ENCODE data around the gene MAP3K14. TPM values are rescaled to one million over a fixed set of nuclear protein-coding genes. Genes with fewer than 3 reads are reported as not detected.

The MAP3K14 gene
- total and polyA plus RNA-seq, 2 of the 4 experiments (the other 2 are of a cell fraction), result 4.1 to 21.7 TPM

DNA sequence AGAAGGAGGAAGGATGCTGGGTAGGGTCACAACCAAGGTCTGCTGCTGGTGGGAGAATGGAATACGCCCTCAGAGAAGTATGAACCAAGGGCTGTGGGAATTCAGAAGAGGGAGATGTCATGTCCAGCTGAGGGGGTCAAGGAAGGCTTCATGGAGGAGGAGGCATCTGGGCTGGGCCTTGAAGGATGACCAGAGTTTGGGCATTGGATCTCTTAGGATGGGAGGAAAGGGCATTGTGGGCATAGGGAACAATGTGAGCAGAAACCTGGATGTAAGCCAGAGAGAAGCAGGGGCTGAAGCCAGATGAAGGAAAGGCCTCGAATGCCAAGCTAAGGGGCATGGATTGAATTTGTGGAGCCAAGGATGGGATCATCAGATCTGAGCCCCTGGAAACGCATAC is 49.2 kb upstream of the MAP3K14 start:
- BruUV-seq (replicated peaks), result no TSS peak
- intact Hi-C loops (cut with micrococcal nuclease), result no loop called here
- DNase-seq (no peak), ATAC-seq (ENCODE audit: low read depth) (no peak)
- TF ChIP-seq MAZ (IDR thresholded peaks at IDR 0.05; ENCODE audit: borderline replicate concordance, low read depth, low read length) (no peak), RFX5 (IDR thresholded peaks at IDR 0.05; ENCODE audit: low read depth, low read length) (no peak), MXI1 (IDR thresholded peaks at IDR 0.05; ENCODE audit: borderline replicate concordance, low read depth, low read length) (no peak), POLR2A (IDR thresholded peaks at IDR 0.05; ENCODE audit: low read depth, low read length) (no peak), FOS (IDR thresholded peaks at IDR 0.05; ENCODE audit: low read depth, low read length) (no peak), BHLHE40 (IDR thresholded peaks at IDR 0.05; ENCODE audit: low read depth, low read length) (no peak), NFE2L2 (IDR thresholded peaks at IDR 0.05; ENCODE audit: low read depth, low read length) (no peak), CHD1 (IDR thresholded peaks at IDR 0.05; ENCODE audit: low read depth, low read length) (no peak), RCOR1 (IDR thresholded peaks at IDR 0.05; ENCODE audit: insufficient replicate concordance, low read length) (no peak), MAFK (IDR thresholded peaks at IDR 0.05; ENCODE audit: low read depth, low read length) (no peak), CEBPB (IDR thresholded peaks at IDR 0.05; ENCODE audit: low read depth, low read length) (no peak), SMC3 (IDR thresholded peaks at IDR 0.05; ENCODE audit: low read depth, low read length) (no peak)
- TF ChIP-seq, protein P1, sequence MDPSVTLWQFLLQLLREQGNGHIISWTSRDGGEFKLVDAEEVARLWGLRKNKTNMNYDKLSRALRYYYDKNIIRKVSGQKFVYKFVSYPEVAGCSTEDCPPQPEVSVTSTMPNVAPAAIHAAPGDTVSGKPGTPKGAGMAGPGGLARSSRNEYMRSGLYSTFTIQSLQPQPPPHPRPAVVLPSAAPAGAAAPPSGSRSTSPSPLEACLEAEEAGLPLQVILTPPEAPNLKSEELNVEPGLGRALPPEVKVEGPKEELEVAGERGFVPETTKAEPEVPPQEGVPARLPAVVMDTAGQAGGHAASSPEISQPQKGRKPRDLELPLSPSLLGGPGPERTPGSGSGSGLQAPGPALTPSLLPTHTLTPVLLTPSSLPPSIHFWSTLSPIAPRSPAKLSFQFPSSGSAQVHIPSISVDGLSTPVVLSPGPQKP (IDR thresholded peaks at IDR 0.05; ENCODE audit: borderline replicate concordance, low read depth, low read length), result no peak
- TF ChIP-seq, protein P2, sequence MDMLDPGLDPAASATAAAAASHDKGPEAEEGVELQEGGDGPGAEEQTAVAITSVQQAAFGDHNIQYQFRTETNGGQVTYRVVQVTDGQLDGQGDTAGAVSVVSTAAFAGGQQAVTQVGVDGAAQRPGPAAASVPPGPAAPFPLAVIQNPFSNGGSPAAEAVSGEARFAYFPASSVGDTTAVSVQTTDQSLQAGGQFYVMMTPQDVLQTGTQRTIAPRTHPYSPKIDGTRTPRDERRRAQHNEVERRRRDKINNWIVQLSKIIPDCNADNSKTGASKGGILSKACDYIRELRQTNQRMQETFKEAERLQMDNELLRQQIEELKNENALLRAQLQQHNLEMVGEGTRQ (IDR thresholded peaks at IDR 0.05; ENCODE audit: low read depth, low read length), result no peak
- Histone ChIP-seq H4K8ac (ENCODE audit: low read depth in 2 of 2, low read length in 2 of 2) (peak overlapping the region; percentile 2 to 49; a peak in 2 of 4 replicates), H2BK5ac (ENCODE audit: low read depth, low read length, poor library complexity, severe bottlenecking) (no peak overlapping the region), H2BK15ac (ENCODE audit: low read depth, low read length) (peak overlapping the region; percentile 96; the same call in 1 of the 3 replicates), H4K91ac (ENCODE audit: insufficient read depth, low read depth, low read length) (peak overlapping the region; percentile 90), H3K4me3 (ENCODE audit: insufficient read depth, low read depth, low read length) (no peak overlapping the region), H3K14ac (replicated peaks; ENCODE audit: low read depth, low read length) (peak overlapping the region; percentile 19; the same call in 1 of the 2 replicates), H3K4ac (ENCODE audit: low read depth, low read length) (peak overlapping the region; percentile 83), H2BK120ac (ENCODE audit: low read depth, low read length) (peak overlapping the region; percentile 76), H2AFZ (replicated peaks; ENCODE audit: low read length, poor library complexity) (no peak overlapping the region), H3K9me3 (ENCODE audit: control insufficient read depth, insufficient read depth, low read length) (peaks cover 2% of the 10 kb centered on the region; the same call in 1 of the 2 replicates), H3K4me2 (ENCODE audit: low read depth, low read length) (no peak overlapping the region), H3K9me1 (ENCODE audit: insufficient read depth, low read length) (peaks cover 6% of the 10 kb centered on the region), H4K20me1 (ENCODE audit: insufficient read depth, low read length) (no peaks in the 10 kb centered on the region), H3K36me3 (ENCODE audit: control insufficient read depth, insufficient read depth, low read length) (no peaks in the 10 kb centered on the region), H3K27me3 (ENCODE audit: control insufficient read depth, insufficient read depth, low read length) (no peaks in the 10 kb centered on the region), H2AK5ac (ENCODE audit: low read depth, low read length) (peak overlapping the region; percentile 92), H3K9ac (ENCODE audit: low read depth, low read length) (no peak overlapping the region), H3K4me1 (ENCODE audit: control insufficient read depth, insufficient read depth, low read length) (peaks cover 23% of the 10 kb centered on the region), H3K18ac (ENCODE audit: low read depth, low read length) (peak overlapping the region; percentile 69), H4K5ac (ENCODE audit: low read depth, low read length) (peak overlapping the region; percentile 67; the same call in 1 of the 2 replicates), H2BK20ac (ENCODE audit: low read depth, low read length) (peak overlapping the region; percentile 79), H3K27ac (ENCODE audit: insufficient read depth, low read length) (no peak overlapping the region), H3K79me1 (ENCODE audit: low read depth in 1 of 2, low read length in 2 of 2) (0 out of 4 replicates have a peak, but pooled peaks cover 0 to 5% of the 10 kb centered on the region in 2 experiments), H3K23ac (ENCODE audit: low read depth, low read length) (no peak overlapping the region; the same call in 1 of the 2 replicates), H3K56ac (ENCODE audit: extremely low read depth, insufficient read depth, low read length) (no peak overlapping the region), H2AK9ac (replicated peaks; ENCODE audit: low read depth, low read length, poor library complexity) (no peak overlapping the region)
- CTCF ChIA-PET, result no interaction called here
- dilution Hi-C loops (cut with HindIII; ENCODE audit: low sequenced_read_pairs, unreplicated experiment), result no loop called here
- in situ Hi-C loops (cut with MboI; ENCODE audit: low sequenced_read_pairs), result no loop called here
- 46% methylated on average over 1 of the region's 3 CpGs; no CpG with 5 or more reads in 1 of the 2 experiments for WGBS, 2 experiments (ENCODE audit: extremely low coverage in 2 of 2, insufficient read length in 1 of 2)
- POLR2A ChIA-PET (ENCODE audit: unreplicated experiment), result no interaction called here
